GM18951 (cell line): Measurements from ENCODE around the gene ZNF394.

ENCODE experiments used
- POLR2A ChIP-seq: IDR thresholded peaks from 4 replicates; pipeline ENCODE4 v1.6.1; 2011; ENCODE audit warnings: mild to moderate bottlenecking; ENCODE audit not compliant: insufficient read length, insufficient read depth; ENCODE audit errors: extremely low read depth
- in situ Hi-C: fragments of 300-500 bp; cut with MboI; formaldehyde crosslinking; loops from one replicate; pipeline ENCODE4 v1.12.0; 2022; ENCODE audit warnings: low sequenced_read_pairs, mixed read lengths, inconsistent platforms; ENCODE audit not compliant: unreplicated experiment

Gene ZNF394

DNA sequence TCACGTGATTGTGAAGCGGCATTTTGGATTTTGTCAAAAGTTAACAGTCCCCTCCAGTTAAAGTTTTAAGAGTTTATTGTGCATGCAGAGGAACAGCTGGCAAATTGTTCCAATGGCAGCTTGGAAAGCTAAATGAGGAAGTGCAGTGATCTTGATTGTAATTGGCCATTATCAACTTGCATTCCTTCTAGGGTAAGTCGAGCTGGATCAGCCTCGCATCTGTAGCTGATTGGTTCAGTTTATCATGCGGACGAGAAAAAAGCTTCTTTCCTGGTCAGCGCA, 26.8 kb downstream of the ZNF394 start:
- TF ChIP-seq POLR2A = no peak
- in situ Hi-C loops = no loop called here

- in situ Hi-C loops = no loop called here
- peak; percentile 76 for TF ChIP-seq POLR2A
Observed at GRCh38 chr7:99472561-99473314, 27.3 kb downstream of the ZNF394 start, which contains the start of gene ZNF789. Gene ZNF789 (plus strand): TSS chr7:99472890. CDS start chr7:99476457, 3,567 bp downstream.

DNA sequence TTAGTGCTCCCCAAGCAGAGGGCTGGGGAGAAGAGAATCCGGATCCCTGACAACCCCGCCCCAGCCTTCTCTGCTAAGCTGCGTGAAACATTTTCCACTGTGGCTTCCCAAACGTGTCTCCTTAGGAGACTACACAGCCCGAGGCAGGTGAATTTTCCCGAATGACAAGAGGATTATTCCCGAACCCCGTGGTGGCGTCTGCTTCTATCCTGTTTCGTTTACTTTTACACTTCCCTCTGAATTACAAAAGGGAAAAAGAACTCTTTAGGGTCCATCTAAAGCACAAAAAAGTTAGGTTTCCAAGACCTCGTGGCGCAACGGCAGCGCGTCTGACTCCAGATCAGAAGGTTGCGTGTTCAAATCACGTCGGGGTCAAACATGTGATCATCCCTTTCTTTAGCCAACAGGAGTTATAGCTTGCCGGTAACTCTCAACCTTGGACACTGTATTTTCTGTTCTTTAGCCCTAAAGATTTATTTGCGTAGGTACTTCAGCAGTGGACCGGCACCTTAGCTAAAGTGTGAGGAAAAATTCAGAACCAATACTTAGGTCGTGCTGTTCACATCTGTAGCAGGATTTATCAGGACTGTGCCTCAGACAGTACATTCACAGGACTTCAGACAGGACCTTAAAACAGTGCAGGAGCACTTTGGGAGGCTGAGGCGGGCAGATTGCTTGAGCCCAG, 30.6 kb downstream of the ZNF394 start:
- TF ChIP-seq POLR2A = no peak
- in situ Hi-C loops = no loop called here

GRCh38 chr7:99468336-99468918, 31.7 kb downstream of the ZNF394 start:
- TF ChIP-seq POLR2A = no peak
- in situ Hi-C loops = no loop called here

DNA sequence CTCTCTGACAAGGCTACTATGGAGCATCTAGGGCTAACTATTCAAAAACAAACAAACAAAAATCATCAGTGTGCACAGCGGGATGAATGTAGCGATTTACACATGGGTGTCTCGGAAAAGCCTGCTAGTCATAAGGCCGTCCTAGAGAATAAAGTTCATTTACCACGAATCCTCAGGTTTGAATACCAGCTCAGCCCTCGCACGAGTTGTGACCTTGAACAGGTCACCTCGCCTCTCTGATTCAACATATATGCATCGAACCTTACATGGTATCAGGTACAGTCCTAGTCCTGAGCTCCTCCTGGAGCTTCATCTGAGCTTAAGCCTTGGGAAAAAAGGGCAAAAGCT, 34.7 kb downstream of the ZNF394 start:
- no peak for TF ChIP-seq POLR2A
- in situ Hi-C loops = no loop called here

DNA sequence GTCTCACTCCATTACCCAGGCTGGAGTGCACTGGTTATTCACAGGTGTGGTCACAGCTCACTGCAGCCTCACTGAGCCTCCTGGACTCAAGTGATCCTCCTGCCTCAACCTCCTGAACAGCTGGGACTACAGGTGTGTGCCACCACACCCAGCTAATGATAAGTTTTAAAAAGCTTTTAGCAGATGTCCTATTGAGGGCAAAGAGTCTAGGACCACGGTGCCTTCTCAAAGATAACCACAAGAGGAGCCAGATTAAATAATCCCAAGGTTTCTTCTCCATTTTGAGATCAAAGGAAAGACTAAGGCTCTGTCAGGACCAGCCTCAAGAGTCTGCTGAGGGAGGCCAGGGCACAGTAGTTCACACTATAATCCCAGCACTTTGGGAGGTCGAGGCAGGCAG, 38.9 kb downstream of the ZNF394 start:
- no peak for TF ChIP-seq POLR2A
- in situ Hi-C loops = no loop called here

DNA sequence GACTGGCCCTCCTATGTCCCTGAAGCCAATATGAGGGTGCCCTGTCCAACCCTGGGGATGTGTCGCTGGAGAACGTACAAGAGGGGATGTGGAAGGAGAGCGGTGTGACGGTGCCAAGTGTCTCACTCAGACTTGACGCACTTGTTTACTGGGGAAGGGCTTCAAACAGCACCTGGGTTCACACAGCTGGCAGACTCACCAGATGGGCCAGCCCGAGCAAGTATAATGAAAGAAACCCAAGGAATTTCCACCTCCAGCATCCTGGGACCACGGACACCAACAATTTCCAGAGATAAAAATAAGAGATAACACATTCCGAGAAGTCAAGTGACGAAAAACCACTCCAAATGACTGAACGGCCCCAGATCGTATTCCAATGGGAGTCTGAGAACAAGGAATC, 39.4 kb downstream of the ZNF394 start:
- TF ChIP-seq POLR2A = no peak
- in situ Hi-C loops = no loop called here

GRCh38 chr7:99459087-99459486, 41.0 kb downstream of the ZNF394 start:
- in situ Hi-C loops = no loop called here
- no peak for TF ChIP-seq POLR2A

- in situ Hi-C loops = no loop called here
Observed at GRCh38 chr7:99457650-99458493, 42.2 kb downstream of the ZNF394 start.

GRCh38 chr7:99457050-99457649, 42.9 kb downstream of the ZNF394 start:
- in situ Hi-C loops = no loop called here
- TF ChIP-seq POLR2A = no peak

More at GRCh38 chr7:99457650-99458493, 42.2 kb downstream of the ZNF394 start:
- TF ChIP-seq POLR2A = no peak

DNA sequence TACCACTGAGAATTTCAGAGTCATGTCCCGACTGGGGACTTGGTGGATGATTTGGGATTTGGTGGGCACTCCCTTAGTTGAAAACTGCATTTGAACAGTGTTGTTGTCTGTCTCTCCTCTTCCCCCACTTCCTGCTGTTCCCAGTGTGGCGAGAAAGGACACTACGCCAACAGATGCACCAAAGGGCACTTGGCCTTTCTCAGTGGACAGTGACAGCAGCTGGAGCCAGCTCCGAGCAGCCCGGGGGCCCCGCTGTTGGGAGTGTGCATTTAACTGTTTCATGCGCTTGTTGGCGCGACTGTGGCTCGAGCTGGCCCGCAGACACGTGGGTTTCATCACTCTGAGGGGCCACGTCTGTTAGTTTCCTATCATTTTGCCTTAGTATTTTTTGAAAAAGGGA, 43.8 kb downstream of the ZNF394 start:
- TF ChIP-seq POLR2A = no peak
- in situ Hi-C loops = no loop called here

DNA sequence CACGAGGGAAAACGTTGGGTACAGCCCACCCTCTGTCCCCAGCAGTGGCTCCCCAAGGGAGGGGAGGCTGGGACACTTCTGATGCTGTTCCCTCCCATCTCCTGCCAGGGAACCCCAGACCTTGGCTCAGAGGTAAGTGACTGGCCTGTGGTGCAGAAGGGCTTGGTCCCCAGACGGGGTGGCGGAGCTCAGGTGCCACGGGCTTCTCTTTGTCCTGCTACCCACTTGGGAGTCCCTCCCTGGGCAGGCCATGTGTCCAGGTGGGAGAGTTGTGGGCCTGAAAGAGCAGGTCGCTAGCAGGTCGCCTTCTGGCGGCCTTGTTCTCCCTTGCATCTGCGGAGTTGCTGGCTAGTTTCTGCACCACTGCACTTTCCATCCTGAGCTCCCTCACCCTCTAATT, 44.2 kb downstream of the ZNF394 start:
- in situ Hi-C loops = no loop called here
- TF ChIP-seq POLR2A = no peak

- no peak for TF ChIP-seq POLR2A
- in situ Hi-C loops = no loop called here
Observed at GRCh38 chr7:99453105-99453504, 47.0 kb downstream of the ZNF394 start.
